Pons (tissue), 1 donor: ENCODE measurements around the gene CTCF.

Experiments used
- DNase-seq: peaks from one replicate; pipeline ENCODE4 v3.0.0-alpha.2; 2016; ENCODE audit warnings: low spot score

Gene CTCF

GRCh38 chr16:67594956-67595355 lies 32.6 kb downstream of the CTCF start:
- no peak for DNase-seq

DNA sequence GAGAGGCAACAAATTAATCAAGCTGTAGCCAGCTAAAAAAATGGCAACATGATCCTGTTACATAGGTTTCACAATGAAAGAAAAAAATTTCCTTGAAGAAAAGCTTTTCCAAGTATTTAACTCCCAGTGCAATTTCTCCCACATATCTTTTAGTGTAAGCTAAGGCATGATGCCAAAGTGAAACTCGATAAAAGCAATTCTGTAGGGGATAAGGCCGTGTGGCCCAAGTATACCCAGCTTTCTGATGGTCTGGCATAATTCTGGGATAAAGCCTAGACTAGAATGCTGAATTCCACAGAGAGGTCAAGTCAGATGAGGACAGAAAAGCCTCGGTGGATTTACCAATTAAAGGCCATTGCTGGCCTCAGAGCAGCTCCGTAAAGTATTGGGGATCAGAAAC lies 36.2 kb downstream of the CTCF start:
- DNase-seq = no peak

DNA sequence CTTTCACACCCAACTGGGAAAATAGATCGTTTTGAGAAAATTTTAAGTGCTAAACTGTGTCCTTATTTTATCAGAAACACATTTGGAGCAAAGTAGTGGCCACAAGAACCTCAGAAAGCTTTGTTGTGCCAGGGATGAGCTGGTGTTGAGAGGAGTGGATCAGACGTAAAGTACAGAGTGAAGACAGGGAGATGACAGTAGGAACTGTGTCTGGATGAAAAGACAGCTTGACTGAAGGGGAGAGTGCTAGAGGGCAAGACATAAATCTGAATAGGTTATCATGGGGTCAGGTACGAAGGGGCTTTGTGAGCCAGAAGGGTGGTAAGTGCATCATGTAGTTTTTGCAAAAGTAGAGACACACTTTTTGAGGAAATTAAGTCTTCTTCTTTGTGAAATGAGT lies 43.3 kb downstream of the CTCF start:
- DNase-seq = no peak

- DNase-seq = no peak
These were observed 44.3 kb downstream of the CTCF start for GRCh38 chr16:67606632-67607031.

DNA sequence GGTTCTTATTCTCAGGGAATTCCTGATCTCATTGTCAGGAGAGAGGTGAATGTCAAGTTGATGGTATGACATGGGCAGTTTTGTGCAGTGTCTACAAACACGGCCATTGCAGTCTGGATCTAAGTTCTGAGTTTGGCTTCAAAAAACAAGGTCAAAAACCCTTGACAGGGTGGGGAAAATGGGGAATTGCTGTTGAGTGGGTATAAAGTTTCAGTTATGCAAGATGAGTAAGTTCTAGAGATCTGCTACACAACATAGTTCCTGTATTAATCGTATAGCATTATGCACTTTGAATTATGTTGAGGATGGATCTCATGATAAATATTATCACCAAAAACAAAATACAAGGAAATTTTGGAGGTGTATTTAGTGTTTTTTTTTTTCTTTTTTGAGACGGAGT lies 46.0 kb downstream of the CTCF start:
- DNase-seq = no peak

GRCh38 chr16:67613808-67614207 lies 51.5 kb downstream of the CTCF start:
- no peak for DNase-seq

- DNase-seq = no peak
These were observed 65.9 kb downstream of the CTCF start for GRCh38 chr16:67628216-67628615.

GRCh38 chr16:67632415-67633172 lies 70.3 kb downstream of the CTCF start:
- peak; percentile 24 for DNase-seq

DNA sequence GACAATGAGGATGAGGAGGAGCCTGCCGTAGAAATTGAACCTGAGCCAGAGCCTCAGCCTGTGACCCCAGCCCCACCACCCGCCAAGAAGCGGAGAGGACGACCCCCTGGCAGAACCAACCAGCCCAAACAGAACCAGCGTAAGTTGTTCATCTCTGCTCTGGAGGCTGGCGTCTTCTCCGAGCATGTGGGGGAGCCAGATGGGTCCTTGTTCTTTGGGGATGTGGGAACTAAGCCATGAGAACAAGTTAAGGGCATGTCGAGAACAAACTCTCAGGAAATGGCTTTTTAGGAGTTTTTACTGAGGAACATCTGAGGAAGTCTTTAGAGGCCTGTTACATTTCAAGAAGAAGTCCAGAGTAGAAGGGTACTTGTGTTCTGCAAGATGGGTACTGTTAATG lies 74.4 kb downstream of the CTCF start:
- no peak for DNase-seq

DNA sequence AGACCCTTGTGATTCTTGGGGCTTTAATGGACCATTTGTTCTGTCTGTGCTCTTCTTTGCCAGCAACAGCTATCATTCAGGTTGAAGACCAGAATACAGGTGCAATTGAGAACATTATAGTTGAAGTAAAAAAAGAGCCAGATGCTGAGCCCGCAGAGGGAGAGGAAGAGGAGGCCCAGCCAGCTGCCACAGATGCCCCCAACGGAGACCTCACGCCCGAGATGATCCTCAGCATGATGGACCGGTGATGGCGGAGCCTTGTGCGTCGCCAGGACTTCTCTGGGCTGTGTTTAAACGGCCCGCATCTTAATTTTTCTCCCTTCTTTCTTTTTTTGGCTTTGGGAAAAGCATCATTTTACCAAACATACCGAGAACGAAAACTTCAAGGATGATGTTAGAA lies 75.3 kb downstream of the CTCF start:
- DNase-seq = no peak

DNA sequence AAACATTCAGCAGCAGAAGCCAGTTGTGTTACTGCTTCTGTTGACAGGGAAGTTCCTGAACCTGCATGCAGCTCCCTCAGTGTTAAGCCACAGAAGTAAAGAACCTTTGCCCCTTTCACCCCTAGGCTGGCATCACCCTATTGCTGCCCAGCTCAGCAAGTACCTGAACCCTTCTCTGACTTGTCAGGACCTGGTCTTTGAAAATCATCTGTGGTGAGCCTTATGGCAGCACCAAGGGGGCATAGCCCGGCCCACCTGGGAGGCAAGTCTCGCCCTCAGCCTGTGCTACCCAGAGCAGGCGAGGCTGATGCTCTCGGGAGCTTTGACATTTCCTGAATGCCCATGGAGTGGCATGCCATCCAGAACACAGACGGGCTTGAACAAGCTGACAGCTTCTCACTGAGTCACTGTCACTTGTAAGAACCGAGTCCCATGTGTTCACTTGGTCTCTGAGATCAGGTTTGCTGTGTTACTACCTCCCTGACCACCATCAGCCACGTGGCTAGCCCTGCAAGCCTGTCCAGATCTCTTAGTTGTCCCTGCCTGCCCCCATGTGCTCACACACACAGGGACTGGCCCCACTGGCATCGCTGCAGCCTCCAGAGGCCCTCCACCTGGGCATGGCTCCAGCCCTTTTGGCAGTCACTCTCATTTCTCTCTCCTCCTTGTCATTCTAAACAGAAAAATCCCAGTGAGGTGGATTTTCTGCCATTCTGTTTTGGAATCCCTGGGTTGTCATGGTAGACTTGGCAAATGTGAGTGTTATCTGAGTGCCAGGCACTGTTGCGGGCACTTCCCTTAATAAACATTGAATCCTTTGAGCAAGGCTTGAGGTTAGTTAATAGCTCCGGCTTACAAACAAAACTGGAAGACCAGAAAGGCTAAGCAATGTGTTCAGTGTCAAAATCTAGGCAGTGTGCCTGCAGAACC lies 79.7 kb downstream of the CTCF start:
- DNase-seq = peak; percentile 76

DNA sequence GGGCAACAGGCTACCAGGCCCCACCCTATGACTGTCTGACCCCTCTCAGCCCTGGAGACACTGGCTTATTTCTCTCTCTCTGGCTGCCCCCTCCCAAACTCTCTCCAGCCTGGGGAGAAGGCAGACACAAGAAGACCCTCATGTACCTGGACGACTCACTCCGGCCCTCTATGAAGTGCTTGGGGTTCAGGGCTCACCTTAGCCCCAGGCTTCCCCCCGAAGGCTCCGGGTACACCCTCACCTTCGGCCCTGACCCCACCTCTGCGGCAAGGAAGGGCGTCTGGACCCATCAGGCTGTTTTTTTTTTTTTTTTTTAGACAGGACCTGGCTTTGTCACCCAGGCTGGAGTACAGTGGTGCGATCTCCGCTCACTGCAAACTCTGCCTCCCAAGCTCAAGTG lies 81.7 kb downstream of the CTCF start:
- DNase-seq = no peak

DNA sequence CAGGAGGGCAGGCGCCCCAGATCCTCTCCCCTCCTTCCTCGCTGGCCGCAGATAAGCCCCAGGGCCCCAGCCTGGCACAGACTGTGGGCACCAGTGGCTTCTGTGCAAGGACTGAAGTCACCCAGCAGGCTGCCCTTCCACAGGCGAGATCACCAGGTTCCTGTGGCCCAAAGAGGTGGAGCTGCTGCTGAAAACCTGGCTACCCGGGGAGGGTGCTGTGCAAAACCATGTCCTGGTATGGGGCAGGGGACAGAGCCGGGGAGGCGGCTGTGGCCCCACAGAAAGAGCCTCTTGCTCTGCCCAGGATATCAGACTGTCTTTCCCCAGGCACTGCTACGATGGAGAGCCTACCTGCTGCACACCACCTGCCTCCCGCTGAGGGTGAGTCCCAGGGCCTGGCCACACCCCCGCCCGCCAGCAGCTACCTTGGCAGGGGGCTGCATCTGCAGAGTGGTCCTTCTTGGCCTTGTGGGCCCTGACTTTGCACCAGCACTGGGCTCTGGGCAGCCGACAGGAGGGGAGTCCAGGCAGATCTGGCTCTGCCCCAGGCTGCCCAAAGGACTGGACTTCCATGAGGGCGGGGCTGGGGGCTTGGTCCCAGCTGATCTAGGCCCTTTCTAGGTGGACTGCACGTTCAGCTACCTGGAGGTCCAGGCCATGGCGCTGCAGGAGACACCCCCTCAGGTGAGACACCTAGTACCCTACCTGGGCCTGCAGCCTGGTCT lies 83.2 kb downstream of the CTCF start:
- DNase-seq = no peak

GRCh38 chr16:67647111-67647651 lies 84.9 kb downstream of the CTCF start:
- no peak for DNase-seq

DNA sequence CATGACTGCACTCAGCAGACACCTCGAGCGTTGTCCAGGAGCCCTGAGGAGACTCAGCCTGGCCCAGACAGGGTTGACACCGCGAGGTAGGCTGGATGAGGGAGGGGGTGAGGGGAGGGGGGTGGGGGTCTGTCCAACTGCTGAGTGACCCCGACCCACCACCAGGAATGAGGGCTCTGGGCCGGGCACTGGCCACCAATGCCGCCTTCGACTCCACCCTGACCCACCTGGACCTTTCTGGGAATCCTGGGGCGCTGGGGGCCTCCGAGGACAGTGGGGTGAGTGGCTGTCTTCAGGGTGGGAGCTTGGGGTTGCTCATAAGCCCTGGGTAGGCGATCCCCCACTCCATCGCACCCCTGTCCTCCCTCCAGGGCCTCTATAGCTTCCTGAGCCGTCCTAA lies 85.4 kb downstream of the CTCF start:
- no peak for DNase-seq

- DNase-seq = no peak
These were observed 85.9 kb downstream of the CTCF start for GRCh38 chr16:67648088-67648763.

GRCh38 chr16:67648764-67649407 lies 86.6 kb downstream of the CTCF start:
- DNase-seq = no peak

DNA sequence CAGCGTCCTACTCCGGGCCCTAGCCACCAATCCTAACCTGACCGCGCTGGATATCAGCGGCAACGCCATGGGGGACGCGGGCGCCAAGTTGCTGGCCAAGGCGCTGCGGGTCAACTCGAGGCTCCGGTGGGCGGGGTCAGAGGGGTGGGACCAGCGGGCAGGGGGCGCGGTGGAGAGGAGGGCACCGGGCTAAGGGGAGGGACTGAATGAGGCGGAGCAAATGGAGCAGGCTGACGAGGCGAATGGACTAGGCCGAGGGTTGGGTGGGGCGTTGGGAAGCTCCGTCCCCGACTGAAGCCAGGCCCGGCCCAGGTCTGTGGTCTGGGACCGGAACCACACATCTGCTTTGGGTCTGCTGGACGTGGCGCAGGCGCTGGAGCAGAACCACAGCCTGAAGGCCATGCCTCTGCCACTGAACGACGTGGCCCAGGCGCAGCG lies 87.2 kb downstream of the CTCF start:
- DNase-seq = no peak

- DNase-seq = no peak
These were observed 87.7 kb downstream of the CTCF start for GRCh38 chr16:67650023-67650422.

DNA sequence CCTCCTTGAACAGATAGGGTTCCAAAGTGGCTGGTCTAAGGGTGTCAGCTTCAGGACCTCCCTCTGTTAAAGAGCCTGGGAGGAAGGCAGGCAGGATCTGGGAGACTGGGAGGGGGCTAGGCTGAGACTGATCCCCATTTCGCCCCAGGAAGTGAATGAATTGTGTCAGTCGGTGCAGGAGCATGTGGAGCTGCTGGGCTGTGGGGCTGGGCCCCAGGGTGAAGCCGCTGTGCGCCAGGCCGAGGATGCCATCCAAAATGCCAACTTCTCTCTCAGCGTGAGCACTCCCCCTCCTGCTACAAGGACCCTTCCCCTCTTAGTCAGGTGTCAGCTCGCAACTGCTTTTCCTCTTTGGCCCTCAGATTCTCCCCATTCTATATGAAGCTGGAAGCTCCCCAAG lies 88.7 kb downstream of the CTCF start:
- no peak for DNase-seq

- no peak for DNase-seq
These were observed 89.5 kb downstream of the CTCF start for GRCh38 chr16:67651847-67652246.
